NCI-H345 treated with DMSO at 0.1 percent for 48 hours (cell line): ENCODE measurements around the gene TMEM242.

Source experiments
- DNase-seq: peaks from one replicate; lab custom pipeline; 2025; ENCODE audit not compliant: unreplicated experiment; lab: John Stamatoyannopoulos, UW

Gene TMEM242

GRCh38 chr6:157253017-157253416 lies 70.3 kb downstream of the TMEM242 start:
- no peak for DNase-seq

DNA sequence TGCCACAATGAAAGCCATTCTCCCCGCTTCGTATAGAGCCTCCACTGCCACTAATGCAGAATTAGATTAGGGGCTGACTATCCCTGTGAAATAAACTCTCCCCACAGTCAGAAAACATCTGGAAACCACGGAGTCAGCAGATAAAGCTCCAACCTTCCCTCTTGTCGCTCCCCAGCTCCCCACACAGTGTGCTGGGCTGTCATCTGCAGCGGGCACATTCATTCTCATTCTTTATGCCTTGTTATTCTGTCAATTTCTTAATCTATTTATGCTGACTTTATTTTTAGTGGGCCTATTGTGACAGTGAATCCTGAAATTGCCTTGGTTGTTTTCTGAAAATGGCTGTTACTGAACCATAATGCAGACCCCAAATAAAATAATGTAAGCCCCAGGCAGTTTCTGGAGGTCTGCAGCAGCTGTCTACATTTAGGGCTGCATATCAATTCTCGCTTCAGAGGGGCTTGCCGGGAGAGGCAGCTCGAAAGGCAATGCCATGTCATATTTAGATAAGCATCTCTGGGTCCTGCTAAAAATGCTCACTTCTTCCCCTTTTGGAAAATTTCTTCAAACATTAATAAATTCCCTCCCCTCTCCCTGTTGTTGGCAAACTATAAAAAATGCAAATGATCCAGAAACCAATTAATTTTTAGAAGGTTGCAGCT lies 71.6 kb downstream of the TMEM242 start:
- DNase-seq: no peak

GRCh38 chr6:157249826-157250225 lies 73.5 kb downstream of the TMEM242 start:
- no peak for DNase-seq

- DNase-seq: no peak
These were observed 75.1 kb downstream of the TMEM242 start for GRCh38 chr6:157248264-157248663.

DNA sequence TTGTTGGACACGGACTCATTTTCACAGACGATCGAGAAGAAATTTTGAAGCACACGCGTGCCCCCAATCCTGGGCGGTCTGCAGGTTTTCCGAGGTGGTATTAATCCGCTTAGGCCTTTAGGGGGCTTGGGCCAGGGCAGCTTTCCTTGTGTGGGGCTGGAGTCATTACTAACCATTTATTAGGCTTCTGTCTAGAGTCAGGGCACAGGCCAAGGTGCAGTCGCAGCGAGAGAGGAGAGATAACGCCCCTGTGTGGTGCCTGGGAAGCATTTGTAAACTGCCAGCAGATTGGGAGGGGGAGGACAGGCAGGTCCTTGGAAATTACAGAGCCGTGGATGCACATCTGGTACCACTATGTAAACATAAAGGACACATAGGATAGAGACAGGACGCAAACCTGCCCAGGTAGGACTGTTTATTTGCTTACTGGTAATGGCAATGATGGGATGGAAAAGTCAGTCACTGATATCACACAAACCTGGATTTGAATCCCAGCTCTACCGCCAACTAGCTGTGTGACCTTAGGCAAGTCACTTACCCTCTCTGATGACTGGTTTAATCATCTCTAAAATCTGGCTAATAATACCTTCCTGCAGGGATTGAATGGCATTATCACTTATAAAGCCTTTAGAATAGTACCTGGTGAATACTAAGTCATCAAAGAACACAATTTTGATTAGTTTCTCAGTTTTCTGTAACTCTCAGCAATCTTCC lies 76.4 kb downstream of the TMEM242 start:
- no peak for DNase-seq

- no peak for DNase-seq
These were observed 77.2 kb downstream of the TMEM242 start for GRCh38 chr6:157246048-157246630.

DNA sequence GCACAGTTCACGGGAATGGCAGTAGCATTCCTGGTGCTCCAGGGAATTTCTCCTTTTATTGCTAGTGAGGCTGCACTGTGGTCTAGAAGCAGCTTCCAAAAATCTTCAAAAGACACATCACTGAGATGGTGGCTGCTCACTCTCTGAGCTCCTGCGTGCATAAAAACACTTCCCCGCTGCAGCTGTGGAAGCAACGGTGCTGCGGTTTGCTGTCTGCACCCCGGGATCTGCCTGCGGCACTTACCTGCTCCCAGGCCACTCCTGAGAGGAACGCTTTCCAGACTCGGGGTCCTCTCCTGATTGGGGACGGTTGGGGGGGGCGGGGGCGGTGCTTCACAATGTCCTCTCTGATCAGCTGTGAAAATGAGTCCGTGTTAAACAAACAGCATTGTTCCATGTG lies 77.9 kb downstream of the TMEM242 start:
- DNase-seq: no peak

- DNase-seq: no peak
These were observed 78.5 kb downstream of the TMEM242 start for GRCh38 chr6:157244780-157245179.

DNA sequence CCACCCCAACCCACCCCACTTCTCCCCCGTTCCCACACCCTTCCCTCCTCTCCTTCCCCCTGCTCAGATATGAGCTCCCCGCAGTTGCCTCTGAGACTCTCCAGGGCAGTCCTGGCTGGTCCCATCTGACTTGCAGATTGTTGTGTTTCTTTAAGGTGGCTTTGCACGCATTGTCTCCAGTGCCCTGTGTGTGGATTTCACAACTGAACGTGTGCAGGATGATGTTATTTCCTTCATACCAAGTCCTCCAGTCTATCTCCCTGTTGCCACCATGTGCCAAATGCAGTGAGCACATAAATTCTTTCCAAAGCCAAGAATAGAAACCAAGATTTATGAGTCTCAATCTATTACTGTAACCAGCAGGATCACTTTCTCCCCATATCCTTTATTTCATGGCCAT lies 79.1 kb downstream of the TMEM242 start:
- no peak for DNase-seq

- DNase-seq: no peak
These were observed 80.5 kb downstream of the TMEM242 start for GRCh38 chr6:157242791-157243190.

- no peak for DNase-seq
These were observed 82.4 kb downstream of the TMEM242 start for GRCh38 chr6:157240960-157241311.

GRCh38 chr6:157240059-157240959 lies 83.0 kb downstream of the TMEM242 start:
- DNase-seq: no peak

DNA sequence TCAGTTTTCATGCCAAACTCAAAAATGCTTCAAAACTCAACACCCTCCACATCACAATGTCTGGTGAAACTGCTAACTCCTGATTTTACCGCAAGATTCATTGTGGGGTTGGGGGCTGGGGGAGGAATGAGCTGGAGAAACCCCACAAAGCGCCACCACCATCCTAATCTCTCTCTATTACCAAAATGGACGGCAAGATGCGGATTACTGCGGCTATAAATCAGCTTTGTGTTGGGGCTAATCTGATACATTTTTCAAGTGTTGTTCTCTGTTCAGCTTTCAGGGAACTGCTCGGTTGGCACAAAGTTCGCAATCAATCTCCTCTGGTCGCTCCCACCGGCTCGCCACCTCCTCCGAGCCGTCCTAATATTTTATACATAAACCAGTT lies 83.7 kb downstream of the TMEM242 start:
- no peak for DNase-seq
